GM18526 (cell line): ENCODE results near the gene LOX.

Source experiments
- POLR2A ChIP-seq: IDR thresholded peaks from 3 replicates; pipeline ENCODE4 v1.6.1; 2011; ENCODE audit not compliant: insufficient read length; ENCODE audit errors: extremely low read depth

LOX gene

GRCh38 chr5:122105909-122106308, 27.9 kb upstream of the LOX start:
- TF ChIP-seq POLR2A, result no peak

DNA sequence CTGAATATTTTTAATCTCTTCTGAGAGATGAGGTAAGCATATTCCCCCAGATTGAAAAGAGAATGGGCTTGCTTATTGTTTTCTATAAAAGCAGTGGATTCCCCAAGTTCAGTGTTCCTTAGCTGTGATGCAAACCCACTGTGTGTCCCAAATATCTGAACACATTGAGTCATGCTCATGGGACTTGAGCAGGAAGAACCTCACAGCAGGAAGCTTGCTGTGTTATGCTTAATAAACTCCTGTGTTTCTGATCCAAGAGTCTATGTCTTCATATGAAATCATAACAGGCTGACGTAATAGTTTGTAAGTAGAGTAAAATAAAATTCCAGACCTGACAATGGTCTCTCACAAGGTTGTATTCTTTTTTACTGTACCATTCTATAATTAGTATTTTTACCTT, 24.8 kb upstream of the LOX start:
- no peak for TF ChIP-seq POLR2A

- no peak for TF ChIP-seq POLR2A
These were observed 23.7 kb upstream of the LOX start for GRCh38 chr5:122101636-122102285.

DNA sequence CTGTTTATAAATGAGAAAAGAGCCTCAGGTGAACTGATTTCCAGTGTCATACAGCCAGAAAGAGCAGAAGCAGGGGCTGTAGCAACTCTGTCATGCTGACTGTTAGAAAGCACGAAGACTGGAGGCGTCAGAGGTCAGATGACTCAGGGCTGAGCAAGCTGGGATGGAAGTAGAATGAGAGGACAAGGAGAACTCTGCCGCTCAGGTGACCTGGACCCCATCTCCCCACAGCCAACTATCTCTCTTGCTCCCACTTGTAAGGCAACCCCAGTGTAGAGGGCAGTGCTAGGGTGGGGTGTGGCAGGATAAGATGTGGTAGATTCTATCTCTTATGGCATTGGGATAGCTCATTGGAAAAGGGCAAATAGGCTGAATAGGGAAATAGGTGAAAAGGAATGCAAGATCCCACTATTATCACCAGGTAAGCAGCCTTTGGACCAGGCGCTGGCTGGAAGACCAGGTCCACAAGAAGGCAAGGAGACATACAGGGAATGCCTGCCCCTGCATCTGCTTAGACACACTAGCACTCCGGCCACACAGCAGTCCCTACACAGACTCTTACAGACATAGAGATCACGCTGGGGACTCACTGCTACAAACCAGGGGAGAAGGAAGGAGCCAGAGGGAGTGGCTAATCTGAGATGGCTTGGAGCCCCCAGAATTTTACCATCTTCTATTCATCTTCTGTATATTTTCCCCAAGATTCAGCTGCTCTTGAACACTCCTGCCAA, 21.2 kb upstream of the LOX start:
- no peak for TF ChIP-seq POLR2A

- TF ChIP-seq POLR2A, result no peak
These were observed 19.3 kb upstream of the LOX start for GRCh38 chr5:122097391-122097790.

- no peak for TF ChIP-seq POLR2A
These were observed 17.1 kb upstream of the LOX start for GRCh38 chr5:122095158-122095557.

DNA sequence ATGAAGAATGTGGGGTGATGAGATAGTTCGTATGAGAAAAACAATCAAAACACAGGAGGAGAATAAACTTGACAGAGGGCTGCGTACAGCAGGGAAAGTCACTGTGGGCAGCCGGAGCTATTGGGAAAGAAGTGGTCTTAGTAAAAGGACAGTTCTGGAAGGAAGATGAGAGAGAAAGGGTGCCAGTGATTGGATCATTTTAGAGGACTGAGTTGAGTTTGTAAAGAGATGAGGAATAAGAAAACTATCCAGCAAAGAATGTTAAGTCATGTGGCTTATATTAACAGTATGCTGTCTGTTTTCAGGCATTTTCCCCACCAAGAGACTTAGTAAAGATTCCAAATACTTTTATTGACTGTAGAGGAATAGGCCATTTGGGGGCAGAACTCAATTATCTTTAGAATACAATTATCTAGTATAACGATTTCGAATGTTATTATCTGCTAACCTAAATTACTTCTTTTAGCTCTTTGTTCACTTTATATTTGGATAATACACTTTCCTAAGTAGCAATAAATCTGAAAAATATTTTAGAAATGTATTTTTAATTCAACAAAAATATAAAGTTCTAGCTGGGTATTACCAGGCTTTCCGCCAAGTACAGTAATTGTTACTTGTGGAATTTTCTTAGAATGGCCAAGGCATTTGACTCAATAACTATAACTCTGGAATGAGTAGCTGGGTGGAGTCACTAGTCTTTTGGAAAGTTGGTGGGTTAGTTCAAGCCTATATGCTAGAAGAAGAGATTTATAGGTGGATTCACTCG, 15.5 kb upstream of the LOX start:
- no peak for TF ChIP-seq POLR2A

- no peak for TF ChIP-seq POLR2A
These were observed 14.0 kb upstream of the LOX start for GRCh38 chr5:122091936-122092600.

DNA sequence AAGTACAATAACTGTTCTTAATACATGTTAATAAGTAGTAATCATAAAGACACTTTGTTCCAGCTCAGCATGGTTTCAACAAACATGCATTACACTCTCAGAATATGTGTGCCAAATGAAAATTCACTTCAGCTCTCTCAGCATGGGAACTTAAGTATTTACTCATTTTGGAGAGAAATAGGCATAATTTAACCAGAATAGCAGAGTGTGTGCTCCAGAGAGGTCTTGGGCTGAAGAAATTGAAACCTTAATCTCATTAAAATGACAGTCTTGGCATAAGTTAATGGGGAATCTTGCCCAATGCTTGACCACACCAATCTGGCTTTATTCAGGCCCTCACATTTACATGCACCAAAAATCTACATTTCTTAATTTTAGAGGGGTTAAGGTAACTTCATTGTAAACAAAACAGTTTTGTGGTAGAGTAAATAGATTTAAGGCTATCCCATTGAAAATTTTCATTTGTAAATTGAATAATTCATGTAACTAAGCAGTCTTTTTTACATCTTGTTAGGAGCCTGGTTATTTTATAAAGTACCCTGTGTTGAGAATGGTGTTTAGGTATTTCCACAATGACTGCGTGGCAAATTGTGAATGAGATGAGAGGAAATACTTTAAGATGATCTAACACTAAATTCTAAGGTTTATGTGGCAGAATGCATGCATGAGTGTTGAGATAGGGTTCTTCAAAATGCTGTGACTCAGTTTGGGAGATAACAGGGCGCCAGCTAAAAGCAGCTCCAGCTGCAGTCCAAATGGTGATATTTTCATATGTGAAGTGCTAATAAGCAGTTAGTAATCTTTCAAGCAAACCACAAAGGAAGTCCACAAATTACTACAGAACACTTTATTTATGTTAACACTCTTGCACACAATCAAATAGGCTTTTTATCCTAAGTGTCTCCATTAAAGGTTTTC, 11.3 kb upstream of the LOX start:
- no peak for TF ChIP-seq POLR2A

DNA sequence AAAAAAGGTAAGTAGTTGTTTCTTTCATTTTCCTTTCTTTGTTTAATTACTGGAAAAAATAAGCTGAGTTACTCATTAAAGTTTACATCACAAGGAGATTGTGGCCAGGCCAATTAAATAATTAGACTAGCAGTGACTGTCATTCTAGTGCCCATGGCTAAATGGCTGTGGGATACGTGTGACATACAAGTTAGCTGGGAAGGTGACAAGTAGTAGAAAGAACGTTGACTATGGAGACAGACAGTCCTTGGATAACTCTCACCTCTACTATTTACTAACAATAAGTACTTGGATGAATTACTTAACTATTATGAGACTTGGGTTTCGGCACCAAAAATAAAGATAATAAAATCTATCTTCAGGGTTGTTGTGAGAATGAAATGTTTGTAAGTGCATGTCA, 7.0 kb upstream of the LOX start:
- no peak for TF ChIP-seq POLR2A

DNA sequence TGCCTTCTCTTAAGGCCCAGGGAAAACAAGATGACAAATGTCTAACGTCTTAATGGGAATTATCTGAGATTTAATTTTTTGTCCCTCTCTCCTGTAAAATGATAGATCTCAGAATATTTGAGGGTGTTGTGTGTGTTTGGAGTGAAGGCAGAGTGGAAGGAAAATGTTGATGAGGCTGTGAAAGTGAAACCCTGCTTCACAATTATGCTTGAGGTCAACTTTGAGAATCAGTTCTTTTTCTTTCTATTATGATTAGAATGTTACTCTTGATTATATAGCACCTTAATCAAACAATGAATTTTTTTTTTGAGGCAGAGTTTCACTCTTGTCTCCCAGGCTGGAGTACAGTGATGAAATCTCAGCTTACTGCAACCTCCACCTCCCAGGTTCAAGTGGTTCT, 5.5 kb upstream of the LOX start:
- no peak for TF ChIP-seq POLR2A

GRCh38 chr5:122081541-122081940, 3.5 kb upstream of the LOX start:
- no peak for TF ChIP-seq POLR2A

DNA sequence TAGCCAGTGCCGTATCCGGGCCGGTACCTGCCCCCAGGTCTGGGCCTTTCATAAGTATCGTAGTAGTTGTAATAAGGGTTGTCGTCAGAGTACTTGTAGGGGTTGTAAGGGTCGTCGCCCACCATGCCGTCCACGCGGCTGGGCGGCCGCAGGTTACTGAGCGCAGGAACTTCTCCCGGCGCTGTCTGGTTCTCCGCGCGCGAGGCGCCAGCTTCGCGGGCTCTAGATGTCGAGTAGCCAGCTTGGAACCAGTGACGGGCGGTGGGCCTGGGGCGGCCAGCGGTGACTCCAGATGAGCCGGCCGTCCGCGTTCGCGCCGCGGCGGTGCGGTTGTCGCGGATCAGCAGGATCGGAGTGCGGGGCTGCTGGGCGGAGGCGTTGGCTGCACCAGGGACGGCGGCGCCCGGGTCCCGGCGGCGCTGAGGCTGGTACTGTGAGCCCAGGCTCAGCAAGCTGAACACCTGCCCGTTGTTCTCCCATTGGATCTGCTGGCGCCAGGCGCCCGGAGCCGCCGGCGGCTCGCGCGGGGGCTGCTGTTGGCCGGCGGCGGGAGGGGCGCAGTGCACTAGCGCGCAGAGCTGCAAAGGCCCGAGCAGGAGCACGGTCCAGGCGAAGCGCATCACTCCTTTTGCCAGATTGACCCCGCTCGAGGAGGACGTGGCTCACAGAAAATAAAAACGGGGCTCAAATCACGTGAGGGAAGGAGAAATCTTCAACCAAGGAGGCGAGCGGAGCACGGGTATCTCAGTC, 518 bp downstream of the LOX start:
- no peak for TF ChIP-seq POLR2A
